GM12892 (cell line): ENCODE data around the gene TAF10.

Source experiments
- POLR2A ChIP-seq: IDR thresholded peaks from 2 replicates; pipeline ENCODE4 v1.6.1; 2011; ENCODE audit warnings: low read depth, low read length, control low read depth
- POLR2AphosphoS5 ChIP-seq: IDR thresholded peaks from 2 replicates; pipeline ENCODE4 v1.6.1; 2011; ENCODE audit warnings: low read depth, low read length, control low read depth

- TF ChIP-seq POLR2A (no peak), POLR2AphosphoS5 (no peak)
Observed at GRCh38 chr11:6594142-6594768, 17.8 kb downstream of the TAF10 start.
